CD4-positive, alpha-beta T cell treated with Interleukin-17A for 4 hours (primary cell): Measurements from ENCODE around the gene A1CF.
"Not testable (repeated sequence)": the region's sequence is repeated elsewhere in the genome, so short reads cannot be mapped to it uniquely, and the experiment has no call there.

Experiments used
- DNase-seq: peaks from one replicate; pipeline ENCODE4 v3.0.0-alpha.2; 2020; ENCODE audit warnings: mixed read lengths

The A1CF gene

GRCh38 chr10:50885097-50885859 lies at the start of gene A1CF:
Gene A1CF, minus strand, starts transcription at chr10:50885627. Its CDS starts 25,687 bp downstream, at chr10:50859940.
- no peak for DNase-seq

- no peak for DNase-seq
Observed at GRCh38 chr10:50931948-50932431, 46.6 kb upstream of the A1CF start.

- DNase-seq: no peak
Observed at GRCh38 chr10:50929670-50930069, 44.2 kb upstream of the A1CF start.

GRCh38 chr10:50928190-50928552 lies 42.7 kb upstream of the A1CF start:
- no peak for DNase-seq

- no peak for DNase-seq
Observed at GRCh38 chr10:50927522-50928189, 42.2 kb upstream of the A1CF start.

GRCh38 chr10:50923471-50923870 lies 38.0 kb upstream of the A1CF start:
- DNase-seq: not testable (repeated sequence)

- no peak for DNase-seq
Observed at GRCh38 chr10:50919010-50919409, 33.6 kb upstream of the A1CF start.

GRCh38 chr10:50918529-50918928 lies 33.1 kb upstream of the A1CF start:
- DNase-seq: no peak

GRCh38 chr10:50917486-50917885 lies 32.1 kb upstream of the A1CF start:
- DNase-seq: no peak

GRCh38 chr10:50909334-50910014 lies 24.0 kb upstream of the A1CF start:
- no peak for DNase-seq

- no peak for DNase-seq
Observed at GRCh38 chr10:50908366-50908765, 22.9 kb upstream of the A1CF start.

GRCh38 chr10:50905797-50906196 lies 20.4 kb upstream of the A1CF start:
- not testable (repeated sequence) for DNase-seq

- no peak for DNase-seq
Observed at GRCh38 chr10:50896721-50897120, 11.3 kb upstream of the A1CF start.

- no peak for DNase-seq
Observed at GRCh38 chr10:50894312-50894711, 8.9 kb upstream of the A1CF start.

GRCh38 chr10:50892467-50892866 lies 7.0 kb upstream of the A1CF start:
- no peak for DNase-seq

GRCh38 chr10:50884302-50884701 lies 1.1 kb downstream of the A1CF start:
- DNase-seq: no peak

- no peak for DNase-seq
Observed at GRCh38 chr10:50883629-50884028, 1.8 kb downstream of the A1CF start.

- DNase-seq: no peak
Observed at GRCh38 chr10:50882540-50882983, 2.9 kb downstream of the A1CF start.

- not testable (repeated sequence) for DNase-seq
Observed at GRCh38 chr10:50881046-50881445, 4.4 kb downstream of the A1CF start.

- no peak for DNase-seq
Observed at GRCh38 chr10:50876429-50876828, 9.0 kb downstream of the A1CF start.

GRCh38 chr10:50874723-50875122 lies 10.7 kb downstream of the A1CF start:
- no peak for DNase-seq

GRCh38 chr10:50866317-50866716 lies 19.1 kb downstream of the A1CF start:
- no peak for DNase-seq

- DNase-seq: no peak
Observed at GRCh38 chr10:50862719-50863118, 22.7 kb downstream of the A1CF start.

- DNase-seq: no peak
Observed at GRCh38 chr10:50861370-50861769, 24.1 kb downstream of the A1CF start.
